RWPE1 (cell line): ENCODE measurements around the gene UPK2.
"Not testable (repeated sequence)": the region's sequence is repeated elsewhere in the genome, so short reads cannot be mapped to it uniquely, and the experiment has no call there.

Experiments used
- CTCF ChIA-PET: fragments of 350-600 bp; sonication (Branson Sonifier 250); formaldehyde crosslinking; extraction: SDS; loops from one replicate; lab custom pipeline; 2021; lab: Yijun Ruan, JAX
- POLR2A ChIA-PET: fragments of 400-600 bp; formaldehyde crosslinking; extraction: SDS; loops from one replicate; lab custom pipeline; 2020; ENCODE audit warnings: antibody characterized with exemption; ENCODE audit not compliant: low non-redundant PET; lab: Yijun Ruan, JAX
- DNase-seq: peaks from one replicate; pipeline ENCODE4 v3.0.0; 2012; ENCODE audit warnings: low spot score
- H3K27ac ChIP-seq: fragments of 450-650 bp; 2 replicates; pipeline ENCODE4 v1.5.1; 2017
- TF ChIP-seq, protein P1 (sequence below): fragments of 450-650 bp; conservative IDR thresholded peaks from 2 replicates; pipeline ENCODE4 v1.5.1; 2017; ENCODE audit warnings: low read depth, mild to moderate bottlenecking

The UPK2 gene

DNA sequence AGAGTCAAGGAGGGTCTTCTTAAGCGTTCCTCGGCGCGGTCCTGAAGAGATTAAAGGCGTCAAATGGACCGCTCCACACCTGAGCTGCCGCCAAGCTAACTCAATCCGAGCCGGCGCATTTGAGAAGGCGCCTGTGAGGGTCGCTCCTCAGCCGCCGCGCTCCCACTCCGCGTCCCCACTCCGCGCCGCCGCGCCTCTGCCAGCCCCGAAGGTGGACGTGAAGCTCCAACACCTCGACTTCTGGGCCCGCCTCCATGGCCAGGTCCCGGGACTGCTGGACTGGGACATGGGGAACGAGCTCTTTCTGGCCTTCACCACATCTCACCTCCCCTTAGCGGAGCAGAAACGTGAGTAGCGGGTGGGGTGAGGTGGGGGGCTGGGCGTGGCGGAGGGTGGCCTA lies 15.5 kb downstream of the UPK2 start, which contains the start of gene FOXR1:
FOXR1 (plus strand) TSS at position 116 of the 400 bp plus-strand sequence; CDS start at position 287, 171 bp downstream.
- TF ChIP-seq, protein P1, sequence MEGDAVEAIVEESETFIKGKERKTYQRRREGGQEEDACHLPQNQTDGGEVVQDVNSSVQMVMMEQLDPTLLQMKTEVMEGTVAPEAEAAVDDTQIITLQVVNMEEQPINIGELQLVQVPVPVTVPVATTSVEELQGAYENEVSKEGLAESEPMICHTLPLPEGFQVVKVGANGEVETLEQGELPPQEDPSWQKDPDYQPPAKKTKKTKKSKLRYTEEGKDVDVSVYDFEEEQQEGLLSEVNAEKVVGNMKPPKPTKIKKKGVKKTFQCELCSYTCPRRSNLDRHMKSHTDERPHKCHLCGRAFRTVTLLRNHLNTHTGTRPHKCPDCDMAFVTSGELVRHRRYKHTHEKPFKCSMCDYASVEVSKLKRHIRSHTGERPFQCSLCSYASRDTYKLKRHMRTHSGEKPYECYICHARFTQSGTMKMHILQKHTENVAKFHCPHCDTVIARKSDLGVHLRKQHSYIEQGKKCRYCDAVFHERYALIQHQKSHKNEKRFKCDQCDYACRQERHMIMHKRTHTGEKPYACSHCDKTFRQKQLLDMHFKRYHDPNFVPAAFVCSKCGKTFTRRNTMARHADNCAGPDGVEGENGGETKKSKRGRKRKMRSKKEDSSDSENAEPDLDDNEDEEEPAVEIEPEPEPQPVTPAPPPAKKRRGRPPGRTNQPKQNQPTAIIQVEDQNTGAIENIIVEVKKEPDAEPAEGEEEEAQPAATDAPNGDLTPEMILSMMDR: no peak
- CTCF ChIA-PET: no interaction called here

DNA sequence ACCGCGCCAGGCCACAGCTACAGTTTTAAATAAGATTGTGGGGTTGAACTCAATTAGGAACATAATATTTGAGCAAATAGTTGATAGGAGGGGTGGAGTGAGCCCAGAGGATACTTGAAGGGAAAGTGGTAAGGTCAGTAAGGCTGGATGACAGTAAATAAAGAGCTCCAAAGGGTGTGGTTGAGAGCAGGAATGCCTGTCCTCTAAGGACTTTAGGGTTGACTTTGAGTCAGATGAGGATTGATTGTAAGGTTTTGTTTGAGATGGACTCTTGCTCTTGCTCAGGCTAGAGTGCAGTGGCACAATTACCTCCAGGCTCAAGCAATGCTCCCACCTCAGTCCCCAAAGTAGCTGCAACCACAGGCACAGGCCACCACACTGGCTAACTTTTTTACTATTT lies 17.9 kb downstream of the UPK2 start:
- DNase-seq: no peak
- ChIA-PET POLR2A (no interaction called here), CTCF (no interaction called here)
- TF ChIP-seq, protein P1: no peak
- no peak overlapping the region for H3K27ac ChIP-seq

More for the DNA sequence above, 15.5 kb downstream of the UPK2 start, which contains the start of gene FOXR1:
- no peak for DNase-seq
- no peak within 1 kb of the TSS for H3K27ac ChIP-seq
- POLR2A ChIA-PET: no interaction called here

DNA sequence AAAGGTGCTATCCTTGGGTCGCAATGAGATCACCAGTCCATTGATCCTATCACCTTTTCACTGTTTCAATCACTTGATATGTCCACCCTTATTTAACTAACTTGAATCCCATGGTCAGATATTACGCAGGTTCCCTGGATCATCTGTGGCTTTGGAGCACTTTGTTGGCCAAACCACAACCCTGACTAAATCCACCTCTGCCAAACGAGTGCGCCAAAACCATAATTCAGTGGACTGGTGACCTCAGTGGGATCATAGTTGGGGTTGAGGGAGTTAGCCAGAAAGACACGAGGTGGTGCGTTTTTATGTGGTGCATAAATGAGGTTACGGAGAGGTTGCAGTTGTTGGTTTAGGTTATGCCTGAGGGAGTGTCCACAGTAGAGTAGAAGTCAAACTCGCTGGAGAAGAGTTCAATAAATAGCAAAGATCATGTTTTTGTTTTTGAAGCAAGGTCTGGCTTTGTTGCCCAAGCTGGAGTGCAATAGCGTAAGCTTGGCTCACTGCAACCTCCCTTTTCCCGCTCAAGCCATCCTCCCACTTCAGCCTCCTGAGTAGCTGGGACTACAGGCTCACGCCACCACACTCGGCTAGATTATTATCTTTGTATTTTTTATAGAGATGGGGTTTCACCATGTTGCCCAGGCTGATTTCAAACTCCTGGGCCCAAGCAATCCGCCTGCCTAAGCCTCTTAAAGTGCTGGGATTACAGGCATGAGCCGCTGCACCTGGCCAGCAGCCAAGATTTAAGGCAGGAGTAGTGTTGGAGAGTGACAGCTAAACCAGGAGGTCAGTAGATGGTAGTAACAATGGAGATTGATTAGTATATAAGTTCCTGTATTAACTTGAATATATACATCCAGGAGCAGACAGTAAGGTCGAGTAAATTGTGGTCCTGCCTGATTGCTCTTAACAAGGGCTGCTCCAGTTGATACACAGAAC lies 19.9 kb downstream of the UPK2 start:
- no peak overlapping the region for H3K27ac ChIP-seq
- POLR2A ChIA-PET: no interaction called here
- no peak for DNase-seq
- CTCF ChIA-PET: no interaction called here
- TF ChIP-seq, protein P1: no peak

DNA sequence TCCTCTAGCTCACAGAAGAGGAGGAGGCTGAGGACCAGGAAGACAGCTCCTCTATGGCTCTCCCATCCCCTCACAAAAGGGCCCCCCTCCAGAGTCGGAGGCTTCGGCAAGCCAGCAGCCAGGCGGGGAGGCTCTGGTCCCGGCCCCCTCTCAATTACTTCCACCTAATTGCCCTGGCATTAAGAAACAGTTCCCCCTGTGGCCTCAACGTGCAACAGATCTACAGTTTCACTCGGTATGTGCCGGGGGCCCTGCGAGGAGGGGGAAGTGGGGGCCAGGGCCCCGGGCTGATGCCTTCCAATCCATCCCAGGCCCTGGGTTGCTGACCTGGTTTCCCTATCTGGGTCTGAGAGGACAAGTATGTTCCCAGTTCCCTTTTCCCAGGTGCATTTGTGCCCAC lies 23.3 kb downstream of the UPK2 start:
- ChIA-PET CTCF (no interaction called here), POLR2A (no interaction called here)
- H3K27ac ChIP-seq: no peak overlapping the region
- DNase-seq: no peak
- TF ChIP-seq, protein P1: no peak

DNA sequence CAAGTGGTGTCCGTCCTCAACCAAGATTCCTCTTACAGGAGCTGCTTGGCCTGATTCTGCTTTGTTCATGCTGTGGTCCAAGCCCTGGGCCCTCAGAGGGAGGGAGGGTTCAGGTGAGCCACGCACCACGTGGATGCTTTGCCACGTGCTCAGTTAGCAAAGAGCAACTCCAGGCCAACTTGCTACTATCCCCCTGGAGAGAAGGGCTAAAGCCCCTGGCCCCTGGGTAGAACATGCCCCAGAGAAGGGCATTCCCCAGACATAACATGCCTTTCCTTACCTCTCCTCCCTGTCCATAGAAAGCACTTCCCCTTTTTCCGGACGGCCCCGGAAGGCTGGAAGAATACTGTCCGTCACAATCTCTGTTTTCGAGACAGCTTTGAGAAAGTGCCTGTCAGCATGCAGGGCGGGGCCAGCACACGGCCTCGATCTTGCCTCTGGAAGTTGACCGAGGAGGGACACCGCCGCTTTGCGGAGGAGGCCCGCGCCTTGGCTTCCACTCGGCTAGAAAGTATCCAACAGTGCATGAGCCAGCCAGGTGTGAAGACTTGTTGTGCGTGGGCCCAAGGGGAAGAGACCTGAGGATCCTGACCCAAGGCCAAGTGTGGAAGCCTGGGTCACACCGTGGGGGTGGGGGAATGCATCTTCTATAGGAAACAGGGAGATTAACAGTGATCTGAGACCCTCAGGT lies 24.2 kb downstream of the UPK2 start:
- H3K27ac ChIP-seq: no peak overlapping the region
- no peak for DNase-seq
- POLR2A ChIA-PET: interaction anchor here (0.6 kb wide), 1 partner anchor 14 kb away, joined by 3 read pairs; no protein-coding TSS in a partner anchor
- CTCF ChIA-PET: no interaction called here
- TF ChIP-seq, protein P1: no peak

DNA sequence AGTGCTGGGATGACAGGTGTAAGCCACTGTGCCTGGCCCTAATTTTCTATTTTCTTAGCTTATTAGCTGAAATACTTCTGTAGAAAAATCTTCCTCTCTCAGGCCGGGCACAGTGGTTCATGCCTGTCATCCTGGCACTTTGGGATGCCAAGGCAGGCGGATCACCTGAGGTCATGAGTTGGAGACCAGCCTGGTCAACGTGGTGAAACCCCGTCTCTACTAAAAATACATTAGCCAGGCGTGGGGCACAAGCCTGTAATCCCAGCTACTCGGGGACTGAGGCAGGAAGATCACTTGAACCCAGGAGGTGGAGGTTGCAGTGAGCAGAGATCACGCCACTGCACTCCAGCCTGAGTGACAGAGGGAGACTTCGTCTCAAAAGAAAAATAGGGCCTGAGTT lies 28.2 kb downstream of the UPK2 start:
- CTCF ChIA-PET, DNase-seq: not testable (repeated sequence)
- peak overlapping the region; percentile 6 for H3K27ac ChIP-seq
- POLR2A ChIA-PET: interaction anchor here (0.7 kb wide), 1 partner anchor 13 kb away, joined by 3 read pairs; no protein-coding TSS in a partner anchor
